ENCODE results near the gene FABP7. TPM values are rescaled to one million over a fixed set of nuclear protein-coding genes. Genes with fewer than 3 reads are reported as not detected.
A peak's percentile ranks its signal among the peaks of the same experiment; 100 is the strongest.

Gene FABP7
- total RNA-seq, 1 experiment from 2014 or later = 1.7 TPM

DNA sequence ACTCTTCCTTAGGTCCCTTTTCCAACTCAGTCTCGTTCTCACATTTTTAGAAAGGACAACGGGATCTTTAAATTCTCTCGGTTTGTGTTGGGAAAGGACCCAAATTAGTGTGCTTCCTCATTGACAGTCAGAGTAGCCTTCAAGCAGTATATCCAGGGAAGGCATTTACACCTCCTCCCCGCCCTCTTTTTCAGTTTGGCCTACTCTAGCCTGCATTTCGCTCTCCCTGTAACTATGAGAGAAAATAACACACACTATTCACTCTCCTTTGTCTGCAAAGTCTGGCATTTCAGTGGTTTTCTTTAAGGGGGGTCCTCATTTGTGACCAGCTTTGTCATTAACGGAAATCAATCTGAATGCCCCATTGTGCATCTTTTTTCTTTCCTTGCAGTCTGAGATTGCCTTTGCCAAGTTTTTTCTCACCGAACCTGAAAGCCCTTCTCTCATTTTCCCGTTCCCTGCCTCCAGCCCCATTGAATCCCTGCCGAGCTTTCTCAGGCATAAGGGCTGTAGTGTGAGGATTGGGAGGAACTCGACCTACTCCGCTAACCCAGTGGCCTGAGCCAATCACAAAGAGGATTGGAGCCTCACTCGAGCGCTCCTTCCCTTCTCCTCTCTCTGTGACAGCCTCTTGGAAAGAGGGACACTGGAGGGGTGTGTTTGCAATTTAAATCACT, 393 bp upstream of the FABP7 start:
- Histone ChIP-seq H3K27me3 (no peaks in the 10 kb centered on the region), H3K4me1 (no peaks in the 10 kb centered on the region), H3K9me3 (replicated peaks) (no peaks in the 10 kb centered on the region), H3K4me3 (no peak overlapping the region), H3K27ac (no peak overlapping the region), H3K36me3 (no peaks in the 10 kb centered on the region)
- DNase-seq = peak in 1 of 2 experiments; percentile 21

DNA sequence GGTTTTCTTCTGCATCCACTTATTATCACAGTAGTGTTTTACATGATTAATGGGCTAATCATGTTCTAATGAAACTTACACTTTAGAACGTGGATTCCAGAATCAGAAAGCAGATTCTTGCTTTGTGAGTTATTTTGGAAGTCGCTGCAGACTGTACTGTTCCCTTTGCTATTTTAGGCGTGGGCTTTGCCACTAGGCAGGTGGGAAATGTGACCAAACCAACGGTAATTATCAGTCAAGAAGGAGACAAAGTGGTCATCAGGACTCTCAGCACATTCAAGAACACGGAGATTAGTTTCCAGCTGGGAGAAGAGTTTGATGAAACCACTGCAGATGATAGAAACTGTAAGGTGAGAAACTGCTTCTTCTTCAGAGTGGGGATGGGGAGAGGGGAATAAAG, 598 bp downstream of the FABP7 start:
- no peaks in the 10 kb centered on the region for H3K36me3 ChIP-seq
- H3K4me3 ChIP-seq = no peak overlapping the region
- no peak for DNase-seq
- H3K9me3 ChIP-seq (replicated peaks) = no peaks in the 10 kb centered on the region
- no peaks in the 10 kb centered on the region for H3K27me3 ChIP-seq
- no peak overlapping the region for H3K27ac ChIP-seq
- H3K4me1 ChIP-seq = no peaks in the 10 kb centered on the region

DNA sequence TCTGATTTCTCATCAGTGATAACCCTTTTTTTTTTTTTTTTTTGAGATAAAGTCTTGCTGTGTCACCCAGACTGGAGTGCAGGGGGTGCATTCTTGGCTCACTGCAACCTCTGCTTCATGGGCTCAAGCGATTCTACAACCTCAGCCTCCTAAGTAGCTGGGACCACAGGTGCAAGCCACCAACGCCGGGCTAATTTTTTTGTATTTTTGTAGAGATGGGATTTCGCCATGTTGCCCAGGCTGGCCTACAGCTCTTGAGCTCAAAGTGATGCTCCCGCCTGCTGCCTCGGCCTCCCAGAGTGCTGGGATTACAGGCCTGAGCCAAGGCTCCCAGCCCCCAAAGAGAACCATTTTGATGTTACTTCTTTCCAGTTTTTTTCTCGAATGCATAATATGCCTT, 2.2 kb downstream of the FABP7 start:
- no peaks in the 10 kb centered on the region for H3K36me3 ChIP-seq
- DNase-seq = no peak
- H3K9me3 ChIP-seq (replicated peaks) = no peaks in the 10 kb centered on the region
- no peak overlapping the region for H3K4me3 ChIP-seq
- H3K27me3 ChIP-seq = no peaks in the 10 kb centered on the region
- no peak overlapping the region for H3K27ac ChIP-seq
- no peaks in the 10 kb centered on the region for H3K4me1 ChIP-seq

DNA sequence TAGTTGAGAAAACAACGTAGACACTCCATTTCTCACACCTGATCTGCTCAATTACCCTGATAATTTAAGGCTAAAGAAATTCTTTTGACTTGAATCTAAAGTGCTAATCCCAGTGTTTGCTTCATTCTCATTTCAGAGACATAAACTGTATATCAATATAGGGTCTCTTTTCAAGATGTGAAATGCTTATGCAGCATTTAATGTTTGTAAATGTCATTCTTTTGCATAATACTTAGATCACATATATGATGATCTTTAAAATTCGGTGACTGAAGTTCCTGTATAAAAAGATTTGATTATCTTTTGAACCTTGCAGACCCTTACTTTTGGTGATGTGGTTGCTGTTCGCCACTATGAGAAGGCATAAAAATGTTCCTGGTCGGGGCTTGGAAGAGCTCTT, 3.9 kb downstream of the FABP7 start:
- no peak for DNase-seq
- no peaks in the 10 kb centered on the region for H3K36me3 ChIP-seq
- H3K9me3 ChIP-seq (replicated peaks) = no peaks in the 10 kb centered on the region
- no peaks in the 10 kb centered on the region for H3K27me3 ChIP-seq
- H3K4me3 ChIP-seq = no peak overlapping the region
- H3K27ac ChIP-seq = no peak overlapping the region
- no peaks in the 10 kb centered on the region; the same call in 1 of the 2 replicates for H3K4me1 ChIP-seq

DNA sequence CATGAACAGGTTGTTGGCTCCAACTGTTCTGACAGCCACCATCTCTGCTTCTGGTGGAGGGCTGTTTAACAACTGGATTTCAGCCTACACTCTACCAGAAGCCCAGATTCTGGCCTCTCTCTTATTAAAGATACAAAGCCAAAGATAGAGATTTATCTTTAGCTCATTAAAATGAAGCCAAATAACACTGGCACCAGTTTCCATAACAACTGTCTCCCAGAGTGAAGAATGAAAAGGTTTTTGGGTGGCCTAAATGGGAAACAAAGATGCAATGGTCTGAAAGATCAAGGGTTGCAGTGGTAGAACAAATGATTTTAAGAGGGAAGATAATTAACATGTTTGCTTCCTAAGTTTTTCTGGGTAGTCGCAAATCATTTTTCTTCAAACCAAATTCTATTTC, 6.4 kb downstream of the FABP7 start:
- Histone ChIP-seq H3K4me3 (no peak overlapping the region), H3K4me1 (no peaks in the 10 kb centered on the region; the same call in 1 of the 2 replicates), H3K27me3 (no peaks in the 10 kb centered on the region), H3K9me3 (replicated peaks) (no peaks in the 10 kb centered on the region), H3K36me3 (no peaks in the 10 kb centered on the region), H3K27ac (no peak overlapping the region)
- no peak for DNase-seq

DNA sequence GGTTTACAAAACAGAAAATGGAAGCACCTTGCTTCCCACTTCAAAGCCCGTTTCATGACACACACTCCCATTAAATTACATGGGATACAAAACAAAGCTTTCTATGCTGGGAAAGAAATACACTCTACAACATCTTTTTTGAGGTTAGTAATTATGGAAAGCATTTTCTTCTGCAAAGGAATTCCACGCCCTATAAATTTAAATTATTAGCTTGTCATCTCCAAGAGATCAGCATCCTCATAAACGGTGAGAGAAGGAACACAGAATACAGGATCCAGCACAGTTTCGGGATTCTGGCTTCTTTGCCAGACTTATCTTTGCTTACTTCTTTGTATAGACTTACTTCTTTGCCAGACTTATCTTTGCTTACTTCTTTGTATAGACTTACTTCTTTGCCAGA, 8.2 kb downstream of the FABP7 start:
- Histone ChIP-seq H3K27me3 (no peaks in the 10 kb centered on the region), H3K36me3 (no peaks in the 10 kb centered on the region), H3K27ac (no peak overlapping the region), H3K4me3 (no peak overlapping the region), H3K4me1 (no peaks in the 10 kb centered on the region; the same call in 1 of the 2 replicates), H3K9me3 (replicated peaks) (no peaks in the 10 kb centered on the region)
- DNase-seq = no peak

DNA sequence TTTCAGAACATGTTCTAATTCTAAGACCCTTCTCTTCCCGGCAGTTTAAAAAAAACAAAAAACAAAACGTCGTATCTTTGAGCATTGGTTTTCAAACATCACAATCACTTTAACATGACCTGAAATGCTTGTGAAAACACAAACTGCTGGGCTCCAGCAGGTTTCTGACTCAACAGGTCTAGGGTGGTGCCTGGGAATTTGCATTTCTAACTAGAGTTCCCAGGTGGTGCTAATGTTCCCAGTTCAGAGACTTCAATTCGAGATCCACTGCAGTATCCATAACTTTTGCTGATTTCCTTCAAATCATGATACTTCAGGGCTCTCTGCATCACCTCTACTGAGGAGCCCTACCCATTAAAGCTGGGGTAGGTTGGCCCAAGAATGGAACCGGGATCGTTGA, 8.7 kb downstream of the FABP7 start:
- Histone ChIP-seq H3K27ac (peak overlapping the region; percentile 90; the same call in 1 of the 2 replicates), H3K9me3 (replicated peaks) (no peaks in the 10 kb centered on the region), H3K4me1 (no peaks in the 10 kb centered on the region; the same call in 1 of the 2 replicates), H3K36me3 (no peaks in the 10 kb centered on the region), H3K4me3 (peak overlapping the region; percentile 72; the same call in 1 of the 2 replicates), H3K27me3 (no peaks in the 10 kb centered on the region)
- no peak for DNase-seq

DNA sequence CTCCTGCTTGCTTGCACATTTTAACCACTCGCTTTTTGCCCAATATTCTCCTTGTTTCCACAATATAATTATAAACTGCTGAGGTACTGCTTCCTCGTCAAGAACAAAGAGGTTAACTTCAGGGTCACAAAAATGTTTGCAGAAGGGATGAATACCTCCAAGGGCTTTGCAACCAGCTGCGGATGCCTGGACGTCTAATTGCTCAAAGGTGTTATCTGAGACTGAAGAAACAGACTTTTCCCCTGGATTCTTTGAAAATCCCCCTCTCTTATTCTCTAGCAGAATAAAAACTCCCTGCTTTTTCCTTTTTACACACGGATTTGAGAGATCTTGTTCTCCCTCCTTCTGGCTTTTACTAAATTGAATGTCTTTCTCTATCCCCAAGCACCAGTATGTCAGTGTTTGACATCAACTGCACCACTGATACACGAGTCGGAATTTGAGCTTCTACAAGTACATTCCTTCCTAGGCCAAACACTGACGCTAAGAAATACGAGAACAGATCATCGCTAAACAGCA, 9.2 kb downstream of the FABP7 start:
- no peak for DNase-seq
- no peaks in the 10 kb centered on the region for H3K36me3 ChIP-seq
- H3K27me3 ChIP-seq = no peaks in the 10 kb centered on the region
- H3K27ac ChIP-seq = peak overlapping the region; percentile 90
- no peaks in the 10 kb centered on the region; the same call in 1 of the 2 replicates for H3K4me1 ChIP-seq
- H3K9me3 ChIP-seq (replicated peaks) = no peaks in the 10 kb centered on the region
- H3K4me3 ChIP-seq = peak overlapping the region; percentile 72

DNA sequence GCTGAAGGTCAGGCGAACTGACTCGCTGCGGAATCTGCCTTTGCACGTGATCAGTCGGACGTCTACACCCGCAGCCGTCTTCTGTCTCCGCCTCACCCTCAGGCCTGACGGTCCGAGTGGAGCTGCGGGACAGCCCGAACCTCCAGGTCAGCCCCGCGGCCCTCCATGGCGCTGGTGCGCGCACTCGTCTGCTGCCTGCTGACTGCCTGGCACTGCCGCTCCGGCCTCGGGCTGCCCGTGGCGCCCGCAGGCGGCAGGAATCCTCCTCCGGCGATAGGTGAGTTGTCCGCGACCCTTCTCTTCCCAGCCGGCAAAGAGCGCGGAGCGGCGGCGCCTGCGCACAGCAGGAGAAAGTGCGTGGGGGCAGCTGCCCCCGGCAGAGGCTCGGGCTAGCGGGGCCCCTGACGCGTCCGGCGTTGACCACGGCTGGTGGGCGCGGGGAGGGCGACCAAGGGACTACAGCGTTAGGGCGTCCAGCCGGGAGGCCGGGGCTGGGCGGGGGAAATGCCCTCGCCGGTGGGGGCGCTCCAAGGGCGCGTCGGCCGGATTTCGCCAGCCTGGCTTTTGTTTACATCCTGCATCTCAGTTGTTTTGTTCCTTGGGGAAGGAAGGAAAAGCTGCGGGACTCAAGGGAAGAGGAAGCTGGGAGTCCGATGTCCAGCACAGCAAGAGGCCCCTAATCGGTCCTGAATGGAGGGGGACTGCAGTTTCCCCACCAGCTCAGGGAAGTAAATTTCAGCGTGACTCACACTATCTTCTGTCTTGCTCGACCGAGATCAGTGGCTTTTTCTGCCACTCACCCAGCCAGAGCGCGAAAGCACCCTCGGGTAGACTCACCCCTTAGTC, 9.9 kb downstream of the FABP7 start, which contains the start of gene SMPDL3A:
TSS of gene SMPDL3A (plus strand) at position 77 of the 846 bp plus-strand sequence. CDS start at position 166, 89 bp downstream.
- DNase-seq = peak; percentile 82 to 83
- Histone ChIP-seq H3K36me3 (no peaks in the 10 kb centered on the region), H3K4me3 (peak within 1 kb of the TSS; percentile 72), H3K27me3 (no peaks in the 10 kb centered on the region), H3K27ac (peak within 1 kb of the TSS; percentile 90), H3K9me3 (replicated peaks) (no peaks in the 10 kb centered on the region), H3K4me1 (no peaks in the 10 kb centered on the region; the same call in 1 of the 2 replicates)

DNA sequence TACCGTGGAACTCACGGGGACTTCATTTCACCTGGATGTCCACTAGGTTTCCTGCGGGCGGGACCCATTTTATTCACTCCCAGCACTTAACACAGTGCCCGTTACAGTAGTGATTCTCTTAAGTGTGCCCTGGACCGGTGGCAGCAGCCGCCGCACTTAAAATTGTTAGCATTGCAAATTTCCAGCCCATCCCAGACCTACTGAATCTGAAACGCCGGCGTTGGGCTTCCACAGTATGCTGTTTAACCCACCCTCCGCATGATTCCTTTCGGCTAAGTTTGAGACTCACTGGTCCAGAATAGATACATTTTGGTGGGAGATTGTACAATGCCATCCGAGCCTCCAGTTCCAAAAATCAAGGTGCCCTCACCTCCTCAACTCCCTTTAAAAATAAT, 10.5 kb downstream of the FABP7 start:
- DNase-seq = no peak
- H3K4me1 ChIP-seq = no peaks in the 10 kb centered on the region; the same call in 1 of the 2 replicates
- peak overlapping the region; percentile 90 for H3K27ac ChIP-seq
- H3K27me3 ChIP-seq = no peaks in the 10 kb centered on the region
- H3K36me3 ChIP-seq = no peaks in the 10 kb centered on the region
- H3K9me3 ChIP-seq (replicated peaks) = no peaks in the 10 kb centered on the region
- peak overlapping the region; percentile 72 for H3K4me3 ChIP-seq

DNA sequence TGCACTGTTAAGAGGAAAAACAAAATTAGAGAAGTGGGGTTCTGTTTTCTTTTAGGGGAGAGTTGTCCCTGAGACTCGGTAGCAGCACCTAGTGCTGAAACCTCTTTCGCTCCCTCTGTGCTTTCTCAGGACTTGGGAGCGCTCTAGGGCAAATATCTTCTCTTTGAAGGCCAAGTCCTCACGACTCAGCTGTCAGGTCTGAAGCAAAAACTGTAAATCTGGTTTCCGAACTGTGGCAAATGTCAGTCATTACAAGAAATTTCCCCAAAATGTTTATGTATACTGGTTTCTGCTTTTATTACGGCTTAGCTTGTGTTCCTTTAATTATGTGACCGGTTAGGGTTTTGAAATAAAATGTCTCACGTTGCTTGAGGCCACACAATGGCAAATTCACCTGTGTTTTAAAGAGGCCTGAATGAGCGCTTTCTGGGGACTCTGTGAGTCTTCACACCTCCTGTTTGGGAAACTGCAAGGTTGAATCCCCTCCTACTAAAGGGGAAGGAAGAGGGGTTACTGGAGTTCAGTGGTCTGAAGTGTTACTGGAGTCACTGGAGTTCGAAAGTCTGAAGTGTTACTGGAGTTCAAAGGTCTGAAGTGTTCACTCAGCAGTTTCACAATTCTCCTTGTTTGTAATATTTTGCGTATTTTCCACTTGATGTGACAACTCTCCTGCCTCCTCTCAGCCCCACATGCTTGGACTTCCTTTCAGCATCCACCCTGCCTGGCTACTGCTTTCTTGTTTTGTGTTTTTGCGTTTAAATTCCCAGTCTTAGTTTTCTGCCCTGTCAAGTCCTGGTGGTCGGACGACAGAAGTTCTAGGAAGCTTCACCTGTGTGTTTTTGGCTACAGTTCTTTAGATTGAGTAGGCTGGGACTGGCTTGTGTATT, 11.2 kb downstream of the FABP7 start:
- Histone ChIP-seq H3K9me3 (replicated peaks) (no peaks in the 10 kb centered on the region), H3K27ac (peak overlapping the region; percentile 90), H3K4me3 (peak overlapping the region; percentile 72), H3K36me3 (no peaks in the 10 kb centered on the region), H3K4me1 (no peaks in the 10 kb centered on the region; the same call in 1 of the 2 replicates), H3K27me3 (no peaks in the 10 kb centered on the region)
- DNase-seq = peak; percentile 14 to 52

DNA sequence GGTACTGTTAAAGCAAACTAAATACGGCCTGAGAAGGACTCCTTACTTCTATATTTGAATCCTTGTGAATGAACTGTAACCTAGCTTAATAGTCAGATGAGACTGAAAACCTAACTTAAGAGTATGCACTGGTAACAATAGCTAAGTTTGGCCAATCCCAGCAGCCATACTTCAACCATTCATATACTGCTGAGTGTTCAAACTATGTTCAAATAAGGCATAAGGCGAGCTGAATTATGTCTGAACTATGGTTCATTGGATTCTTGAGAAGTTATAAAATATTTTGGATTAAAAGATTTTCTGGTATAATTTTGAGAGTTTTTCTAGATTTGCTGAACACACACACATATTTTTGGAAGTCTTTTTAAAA, 11.8 kb downstream of the FABP7 start:
- Histone ChIP-seq H3K27me3 (no peaks in the 10 kb centered on the region), H3K36me3 (no peaks in the 10 kb centered on the region), H3K27ac (peak overlapping the region; percentile 90), H3K4me1 (no peaks in the 10 kb centered on the region; the same call in 1 of the 2 replicates), H3K4me3 (peak overlapping the region; percentile 72), H3K9me3 (replicated peaks) (no peaks in the 10 kb centered on the region; the same call in 1 of the 2 replicates)
- peak in 1 of 2 experiments; percentile 26 for DNase-seq

DNA sequence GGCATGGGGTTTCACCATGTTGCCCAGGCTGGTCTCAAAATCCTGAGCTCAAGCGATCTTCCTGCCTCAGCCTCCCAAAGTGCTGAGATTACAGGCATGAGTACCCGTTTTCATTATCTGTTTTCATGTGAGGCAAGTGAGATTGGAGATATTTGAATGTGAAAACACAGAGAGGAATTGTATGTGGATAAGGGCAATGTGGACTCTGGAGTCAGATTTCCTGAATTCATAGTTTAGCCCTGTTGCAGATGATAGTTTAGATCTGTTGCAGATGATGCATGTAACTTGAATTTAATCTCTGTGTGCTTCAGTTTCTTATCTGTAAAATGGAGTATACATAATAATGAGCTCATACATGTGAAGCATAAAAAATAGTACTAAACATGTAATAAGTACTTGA, 13.2 kb downstream of the FABP7 start:
- Histone ChIP-seq H3K27me3 (no peaks in the 10 kb centered on the region), H3K9me3 (replicated peaks) (no peaks in the 10 kb centered on the region; the same call in 1 of the 2 replicates), H3K36me3 (no peaks in the 10 kb centered on the region), H3K4me3 (no peak overlapping the region), H3K4me1 (peaks cover 7% of the 10 kb centered on the region), H3K27ac (no peak overlapping the region)
- DNase-seq = no peak

DNA sequence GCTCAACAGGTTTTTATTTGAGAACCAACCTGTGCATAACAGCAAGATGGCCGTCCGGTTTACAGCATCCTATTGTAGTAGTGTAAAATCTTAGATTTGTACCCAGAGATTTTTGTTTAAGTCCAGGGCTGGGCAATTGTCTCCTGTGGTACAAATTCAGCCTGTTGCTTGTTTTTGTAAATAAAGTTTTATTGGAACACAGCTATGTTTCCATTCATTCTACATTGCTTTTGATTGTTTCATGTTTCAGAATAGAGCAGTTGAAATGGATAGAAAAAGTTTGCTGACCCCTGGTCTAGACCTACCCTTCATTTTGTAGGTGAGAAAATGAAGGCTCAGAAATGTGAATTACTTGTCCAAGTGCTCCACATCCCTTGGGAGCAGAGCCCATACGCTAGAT, 18.0 kb downstream of the FABP7 start:
- H3K36me3 ChIP-seq = peaks cover 4% of the 10 kb centered on the region; the same call in 1 of the 2 replicates
- H3K27me3 ChIP-seq = no peaks in the 10 kb centered on the region
- peak overlapping the region; percentile 57 for H3K27ac ChIP-seq
- H3K4me3 ChIP-seq = no peak overlapping the region
- DNase-seq = no peak
- peaks cover 52% of the 10 kb centered on the region for H3K4me1 ChIP-seq
- H3K9me3 ChIP-seq (replicated peaks) = no peaks in the 10 kb centered on the region; the same call in 1 of the 2 replicates

All from SJCRH30 (cell line).